GM23248 (cell line): Measurements from ENCODE around the gene ASIC4.

Experiments used
- EZH2 ChIP-seq: fragments of 200-600 bp; sonication (generic); IDR thresholded peaks from 2 replicates; pipeline ENCODE4 v1.6.1; 2018; ENCODE audit warnings: antibody characterized with exemption, mild to moderate bottlenecking; ENCODE audit not compliant: insufficient read depth, poor library complexity, severe bottlenecking
- EZH2phosphoT487 ChIP-seq: fragments of 200-600 bp; sonication (generic); IDR thresholded peaks from 2 replicates; pipeline ENCODE4 v1.6.1; 2018; ENCODE audit warnings: antibody characterized with exemption, moderate library complexity, mild to moderate bottlenecking, low read depth; ENCODE audit not compliant: insufficient read depth

- TF ChIP-seq EZH2 (no peak), EZH2phosphoT487 (no peak)
These were observed 51.1 kb downstream of the ASIC4 start for GRCh38 chr2:219565130-219566080.
